ENCODE results near the gene GRAMD1B.

Gene GRAMD1B

GRCh38 chr11:123630126-123630608 lies 200.1 kb downstream of the GRAMD1B start:
- TF ChIP-seq ZFX (IDR thresholded peaks at IDR 0.05), result no peak
- TF ChIP-seq, protein P1, sequence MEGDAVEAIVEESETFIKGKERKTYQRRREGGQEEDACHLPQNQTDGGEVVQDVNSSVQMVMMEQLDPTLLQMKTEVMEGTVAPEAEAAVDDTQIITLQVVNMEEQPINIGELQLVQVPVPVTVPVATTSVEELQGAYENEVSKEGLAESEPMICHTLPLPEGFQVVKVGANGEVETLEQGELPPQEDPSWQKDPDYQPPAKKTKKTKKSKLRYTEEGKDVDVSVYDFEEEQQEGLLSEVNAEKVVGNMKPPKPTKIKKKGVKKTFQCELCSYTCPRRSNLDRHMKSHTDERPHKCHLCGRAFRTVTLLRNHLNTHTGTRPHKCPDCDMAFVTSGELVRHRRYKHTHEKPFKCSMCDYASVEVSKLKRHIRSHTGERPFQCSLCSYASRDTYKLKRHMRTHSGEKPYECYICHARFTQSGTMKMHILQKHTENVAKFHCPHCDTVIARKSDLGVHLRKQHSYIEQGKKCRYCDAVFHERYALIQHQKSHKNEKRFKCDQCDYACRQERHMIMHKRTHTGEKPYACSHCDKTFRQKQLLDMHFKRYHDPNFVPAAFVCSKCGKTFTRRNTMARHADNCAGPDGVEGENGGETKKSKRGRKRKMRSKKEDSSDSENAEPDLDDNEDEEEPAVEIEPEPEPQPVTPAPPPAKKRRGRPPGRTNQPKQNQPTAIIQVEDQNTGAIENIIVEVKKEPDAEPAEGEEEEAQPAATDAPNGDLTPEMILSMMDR (conservative IDR thresholded peaks at IDR 0.05), result no peak
- no peak overlapping the region for H3K27ac ChIP-seq

DNA sequence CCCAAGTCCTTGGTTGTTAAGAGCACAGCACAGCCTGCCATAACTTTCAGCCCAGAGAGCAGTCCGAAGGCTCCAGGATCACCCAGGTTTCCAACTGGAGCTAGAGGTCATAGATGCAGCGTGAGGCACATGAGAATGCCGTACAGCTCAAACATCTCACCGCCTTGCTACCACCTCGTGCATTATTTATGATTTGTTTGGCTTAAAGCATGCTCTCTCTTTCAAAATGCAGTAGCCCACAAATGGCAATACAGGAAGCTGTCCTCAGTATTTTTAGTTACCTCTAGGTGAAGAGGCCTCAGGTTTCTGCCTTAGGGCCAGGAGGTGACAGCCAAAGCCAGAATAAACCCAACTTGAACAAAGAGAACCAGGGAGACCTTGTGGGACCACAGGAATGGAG lies 210.0 kb downstream of the GRAMD1B start:
- TF ChIP-seq, protein P1 (conservative IDR thresholded peaks at IDR 0.05), result no peak
- no peak for TF ChIP-seq ZFX (IDR thresholded peaks at IDR 0.05)
- no peak overlapping the region for H3K27ac ChIP-seq

DNA sequence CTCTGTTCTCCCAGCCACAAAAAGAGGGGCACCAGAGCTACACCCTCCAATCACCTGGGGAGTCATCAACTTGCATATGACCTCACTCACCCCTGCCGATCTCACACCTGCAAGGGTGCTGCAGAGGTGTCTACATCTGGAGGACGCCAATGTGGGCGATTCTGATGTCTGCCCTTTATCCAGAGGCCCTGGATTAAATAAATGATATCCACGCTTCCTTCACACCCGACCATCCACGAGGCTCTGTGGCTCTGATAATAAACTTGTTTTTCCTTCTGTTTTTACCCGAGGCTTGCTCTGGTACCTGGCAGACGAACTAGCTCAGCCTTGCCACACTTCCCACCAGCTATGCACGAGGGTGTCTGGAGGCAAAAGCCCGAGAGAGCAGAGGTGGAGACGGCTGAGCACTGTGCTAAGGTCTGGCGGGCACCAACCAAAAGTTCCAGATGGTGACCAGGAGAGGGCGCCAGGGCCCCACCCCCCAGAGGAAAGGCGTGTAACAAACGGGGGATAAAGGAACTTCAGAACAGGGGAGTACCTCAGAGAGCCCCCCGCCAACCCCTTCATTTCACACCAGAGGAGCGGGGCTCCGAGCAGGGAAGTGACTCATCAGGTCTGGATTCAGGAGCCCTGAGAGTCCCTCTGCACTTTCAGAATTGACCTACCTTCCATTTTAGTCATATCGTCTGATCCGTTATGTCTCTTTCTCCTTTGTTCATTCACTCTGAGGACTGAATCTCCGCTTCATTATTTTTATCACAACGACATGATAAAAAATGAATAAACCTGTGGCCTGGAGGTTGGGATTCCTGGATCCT lies 210.8 kb downstream of the GRAMD1B start:
- no peak overlapping the region for H3K27ac ChIP-seq

GRCh38 chr11:123641495-123641840 lies 211.4 kb downstream of the GRAMD1B start:
- TF ChIP-seq, protein P1 (conservative IDR thresholded peaks at IDR 0.05), result no peak
- TF ChIP-seq ZFX (IDR thresholded peaks at IDR 0.05), result no peak
- H3K27ac ChIP-seq, result no peak overlapping the region

More for the DNA sequence above, 210.8 kb downstream of the GRAMD1B start:
- no peak for TF ChIP-seq ZFX (IDR thresholded peaks at IDR 0.05)
- TF ChIP-seq, protein P1 (conservative IDR thresholded peaks at IDR 0.05), result peak; percentile 92

DNA sequence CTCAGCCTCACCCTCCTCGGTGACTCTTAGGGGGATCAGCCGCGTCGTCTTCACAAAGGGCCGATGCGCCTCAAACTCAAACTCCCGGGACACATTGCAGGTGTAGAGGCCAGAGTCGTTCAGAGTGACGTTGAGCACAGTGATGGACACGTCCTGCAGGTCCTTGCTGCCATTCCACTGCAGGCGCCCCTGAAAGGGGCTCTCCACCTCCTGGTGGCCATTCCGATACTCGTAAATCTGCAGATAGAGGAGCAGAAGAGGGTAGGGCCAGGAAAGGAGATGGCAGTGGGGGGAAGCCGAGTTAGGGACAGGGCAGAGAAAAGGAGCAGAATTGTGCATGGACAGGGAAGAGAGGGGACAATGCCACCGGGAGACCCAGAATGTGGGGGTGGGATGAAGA lies 212.4 kb downstream of the GRAMD1B start:
- no peak for TF ChIP-seq ZFX (IDR thresholded peaks at IDR 0.05)
- TF ChIP-seq, protein P1 (conservative IDR thresholded peaks at IDR 0.05), result no peak
- H3K27ac ChIP-seq, result no peak overlapping the region

- TF ChIP-seq, protein P1 (conservative IDR thresholded peaks at IDR 0.05), result no peak
- no peak for TF ChIP-seq ZFX (IDR thresholded peaks at IDR 0.05)
- H3K27ac ChIP-seq, result no peak overlapping the region
These were observed 215.4 kb downstream of the GRAMD1B start for GRCh38 chr11:123645286-123645975.

DNA sequence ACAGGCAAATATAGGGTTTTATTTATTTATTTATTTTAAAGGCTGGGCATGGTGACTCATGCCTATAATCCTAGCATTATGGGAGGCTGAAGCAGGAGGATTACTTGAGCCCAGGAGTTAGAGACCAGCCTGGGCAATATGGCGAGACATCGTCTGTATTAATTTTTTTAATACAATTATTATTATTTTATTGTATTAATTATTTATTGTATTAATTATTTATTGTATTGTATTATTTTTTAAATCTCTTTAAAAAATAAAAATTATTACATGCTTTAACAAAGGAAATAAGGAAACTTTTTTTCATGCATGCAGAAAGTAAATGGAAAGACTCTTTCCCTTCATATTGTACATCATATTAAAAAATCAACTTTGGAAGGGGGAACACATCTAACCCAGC lies 220.8 kb downstream of the GRAMD1B start:
- TF ChIP-seq, protein P1 (conservative IDR thresholded peaks at IDR 0.05), result no peak
- no peak for TF ChIP-seq ZFX (IDR thresholded peaks at IDR 0.05)
- H3K27ac ChIP-seq, result no peak overlapping the region

Data from C4-2B (cell line).